ENCODE measurements around the gene KRTAP16-1. TPM values are rescaled to one million over a fixed set of nuclear protein-coding genes. Genes with fewer than 3 reads are reported as not detected.

The KRTAP16-1 gene
- total and polyA plus RNA-seq, 2 donors (not counting 3 experiments of a cell fraction or from before 2014, with no cell fraction given), result not detected

GRCh38 chr17:41335747-41336146 lies 26.6 kb upstream of the KRTAP16-1 start:
- ChIA-PET POLR2A (no interaction called here), CTCF (interaction anchor here (1.1 kb wide), 1 partner anchor 213 kb away, joined by 4 read pairs; no protein-coding TSS in a partner anchor)
- DNase-seq (ENCODE audit: low read depth, low spot score) (no peak), FAIRE-seq (no peak)
- intact Hi-C loops (cut with micrococcal nuclease) (no loop called here), dilution Hi-C loops (cut with MboI; ENCODE audit: extremely low pct_ligation_motif_present, low sequenced_read_pairs) (no loop called here)
- H4K20me1 ChIP-seq (replicated peaks; ENCODE audit: control insufficient read depth, extremely low read depth, insufficient read depth, low read length), result no peaks in the 10 kb centered on the region
- H3K36me3 ChIP-seq (ENCODE audit: control insufficient read depth in 2 of 2, extremely low read depth in 1 of 2, insufficient read depth in 2 of 2, low read length in 2 of 2), result no peaks in the 10 kb centered on the region
- H3K79me2 ChIP-seq (ENCODE audit: control insufficient read depth, insufficient read depth, low read length), result no peaks in the 10 kb centered on the region
- H3K27ac ChIP-seq (ENCODE audit: insufficient read depth, low read depth, low read length), result no peak overlapping the region
- H3K4me1 ChIP-seq (ENCODE audit: control insufficient read depth, extremely low read depth, insufficient read depth, low read length), result no peaks in the 10 kb centered on the region
- H3K9me3 ChIP-seq (replicated peaks; ENCODE audit: control insufficient read depth, insufficient read depth, low read length), result no peaks in the 10 kb centered on the region
- H3K4me3 ChIP-seq (replicated peaks in 1 of 3; ENCODE audit: insufficient read depth in 1 of 3, low read depth in 1 of 3, low read length in 3 of 3), result no peak overlapping the region
- H3K9ac ChIP-seq (replicated peaks; ENCODE audit: extremely low read depth, insufficient read depth, low read length), result no peak overlapping the region
- H3K27me3 ChIP-seq (ENCODE audit: control insufficient read depth in 2 of 2, insufficient read depth in 2 of 2, low read length in 2 of 2), result no peaks in the 10 kb centered on the region
- no peaks in the 10 kb centered on the region for H3K9me1 ChIP-seq (replicated peaks; ENCODE audit: control insufficient read depth, extremely low read depth, insufficient read depth, low read length)
- BruUV-seq (replicated peaks), result no TSS peak
- TF ChIP-seq FOS (IDR thresholded peaks at IDR 0.05; ENCODE audit: borderline replicate concordance, insufficient read depth, low read length) (no peak), GATA2 (IDR thresholded peaks at IDR 0.05; ENCODE audit: insufficient read depth, insufficient read length, low read depth, low read length) (no peak), POLR2AphosphoS5 (IDR thresholded peaks at IDR 0.05; ENCODE audit: insufficient read depth, low read depth, low read length) (no peak), CTCF (IDR thresholded peaks at IDR 0.05; ENCODE audit: extremely low read depth in 1 of 2, insufficient read depth in 1 of 2, low read depth in 1 of 2, low read length in 2 of 2) (no peak), MYC (IDR thresholded peaks at IDR 0.05; ENCODE audit: low read depth, low read length) (no peak), MAX (IDR thresholded peaks at IDR 0.05; ENCODE audit: insufficient read depth, insufficient read length) (no peak), JUN (IDR thresholded peaks at IDR 0.05; ENCODE audit: borderline replicate concordance, insufficient read depth, insufficient read length, low read depth) (no peak), EZH2 (IDR thresholded peaks at IDR 0.05; ENCODE audit: borderline replicate concordance, low read depth, low read length, severe bottlenecking) (no peak), POLR2A (IDR thresholded peaks at IDR 0.05; ENCODE audit: low read depth, low read length) (no peak)
- no peak overlapping the region for H2AFZ ChIP-seq (ENCODE audit: low read depth, low read length)
- no peak overlapping the region for H3K4me2 ChIP-seq (ENCODE audit: insufficient read depth, low read length)

Data from endothelial cell of umbilical vein (primary cell).